ENCODE measurements around the gene CLDN22. TPM values are rescaled to one million over a fixed set of nuclear protein-coding genes. Genes with fewer than 3 reads are reported as not detected.

The CLDN22 gene
- not detected for polyA plus RNA-seq (2012; ENCODE audit: low read depth, missing spikeins)

DNA sequence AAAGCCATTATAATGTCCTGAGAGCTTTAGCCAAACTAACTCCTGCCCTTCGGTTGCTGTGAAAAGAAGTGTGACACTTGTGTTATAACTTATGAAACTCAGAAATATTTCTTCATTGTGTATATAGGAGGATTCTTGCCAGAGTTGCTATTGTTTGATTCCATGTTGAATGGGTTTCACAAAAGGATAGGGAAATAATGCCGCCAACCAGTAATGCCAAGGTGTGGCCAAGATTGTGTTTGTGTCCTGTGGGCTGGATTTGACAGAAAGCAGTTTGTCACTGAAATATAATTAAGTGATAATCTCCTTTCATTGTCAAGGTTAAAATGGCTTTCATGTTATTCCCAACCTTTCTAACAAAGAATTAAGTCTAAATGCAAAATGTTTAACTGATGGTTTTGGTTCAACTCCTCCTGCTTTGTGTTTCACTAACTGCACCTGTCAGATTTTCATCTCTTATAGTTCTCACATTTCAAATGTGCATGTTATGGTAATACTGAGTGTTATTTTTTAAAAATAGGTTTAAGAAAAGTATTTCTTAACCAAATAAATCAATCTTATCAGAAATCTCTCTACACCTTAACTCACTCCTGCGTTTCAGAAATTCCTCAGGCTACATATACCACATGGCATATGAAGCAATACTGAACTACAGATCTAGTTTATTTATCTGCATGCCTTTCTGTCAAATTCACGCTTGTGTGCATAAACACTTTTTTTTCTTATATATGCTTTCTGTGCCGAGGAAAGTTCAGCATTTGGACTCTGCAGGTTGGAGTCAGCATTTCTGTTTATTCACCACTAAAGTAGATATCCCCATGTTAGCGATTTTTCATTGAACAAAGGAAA lies at the start of gene CLDN22:
CLDN22 (minus strand) TSS at position 66 of the 849 bp plus-strand sequence; CDS start at position 8, 58 bp downstream.
- DNase-seq (ENCODE audit: insufficient read length, low spot score) (no peak), FAIRE-seq (no peak)
- TF ChIP-seq SPI1 (IDR thresholded peaks at IDR 0.05; ENCODE audit: low read depth, low read length), result no peak
- no peak for TF ChIP-seq POU2F2 (IDR thresholded peaks at IDR 0.05; ENCODE audit: low read depth, low read length)
- TF ChIP-seq POLR2A (IDR thresholded peaks at IDR 0.05; ENCODE audit: low read depth, low read length), result no peak
- TF ChIP-seq POLR2AphosphoS5 (IDR thresholded peaks at IDR 0.05; ENCODE audit: low read depth, low read length), result no peak
- no peak for TF ChIP-seq TAF1 (IDR thresholded peaks at IDR 0.05; ENCODE audit: low read depth, low read length)
- no peak for TF ChIP-seq PAX5 (IDR thresholded peaks at IDR 0.05; ENCODE audit: insufficient read depth, low read length, severe bottlenecking)

DNA sequence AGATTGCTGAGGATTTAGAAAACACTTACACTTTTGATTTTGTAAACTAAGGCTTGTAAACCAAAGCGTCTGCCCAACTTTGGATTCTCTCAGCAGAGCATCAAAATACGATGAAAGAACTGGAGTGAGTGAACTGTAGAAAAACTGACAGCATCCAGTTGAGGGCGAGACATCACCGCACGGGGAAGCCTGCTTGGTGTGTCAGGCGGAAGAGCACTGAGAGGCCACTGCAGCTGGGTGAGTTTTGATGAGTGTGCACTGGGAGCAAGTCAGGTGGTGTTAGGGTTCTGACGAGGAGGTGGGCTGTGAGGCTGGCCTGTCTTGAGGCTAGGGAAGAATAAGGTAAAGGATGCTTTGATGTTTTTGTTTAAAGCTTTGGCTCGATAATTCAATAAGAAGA lies 49.0 kb upstream of the CLDN22 start:
- no peak for DNase-seq (ENCODE audit: insufficient read length, low spot score)
- FAIRE-seq, result no peak
- TF ChIP-seq POLR2A (IDR thresholded peaks at IDR 0.05; ENCODE audit: low read depth, low read length) (no peak), TAF1 (IDR thresholded peaks at IDR 0.05; ENCODE audit: low read depth, low read length) (no peak), POLR2AphosphoS5 (IDR thresholded peaks at IDR 0.05; ENCODE audit: low read depth, low read length) (no peak), SPI1 (IDR thresholded peaks at IDR 0.05; ENCODE audit: low read depth, low read length) (no peak), PAX5 (IDR thresholded peaks at IDR 0.05; ENCODE audit: insufficient read depth, low read length, severe bottlenecking) (no peak), POU2F2 (IDR thresholded peaks at IDR 0.05; ENCODE audit: low read depth, low read length) (no peak)

- no peak for FAIRE-seq
- TF ChIP-seq POLR2AphosphoS5 (IDR thresholded peaks at IDR 0.05; ENCODE audit: low read depth, low read length) (no peak), POLR2A (IDR thresholded peaks at IDR 0.05; ENCODE audit: low read depth, low read length) (no peak), TAF1 (IDR thresholded peaks at IDR 0.05; ENCODE audit: low read depth, low read length) (no peak), PAX5 (IDR thresholded peaks at IDR 0.05; ENCODE audit: insufficient read depth, low read length, severe bottlenecking) (no peak), SPI1 (IDR thresholded peaks at IDR 0.05; ENCODE audit: low read depth, low read length) (no peak), POU2F2 (IDR thresholded peaks at IDR 0.05; ENCODE audit: low read depth, low read length) (no peak)
- DNase-seq (ENCODE audit: insufficient read length, low spot score), result no peak
These were observed 46.2 kb upstream of the CLDN22 start for GRCh38 chr4:183366206-183366835.

GRCh38 chr4:183364025-183364424 lies 43.9 kb upstream of the CLDN22 start:
- FAIRE-seq (no peak), DNase-seq (ENCODE audit: insufficient read length, low spot score) (no peak)
- no peak for TF ChIP-seq PAX5 (IDR thresholded peaks at IDR 0.05; ENCODE audit: insufficient read depth, low read length, severe bottlenecking)
- TF ChIP-seq POU2F2 (IDR thresholded peaks at IDR 0.05; ENCODE audit: low read depth, low read length), result no peak
- no peak for TF ChIP-seq SPI1 (IDR thresholded peaks at IDR 0.05; ENCODE audit: low read depth, low read length)
- no peak for TF ChIP-seq POLR2A (IDR thresholded peaks at IDR 0.05; ENCODE audit: low read depth, low read length)
- no peak for TF ChIP-seq TAF1 (IDR thresholded peaks at IDR 0.05; ENCODE audit: low read depth, low read length)
- TF ChIP-seq POLR2AphosphoS5 (IDR thresholded peaks at IDR 0.05; ENCODE audit: low read depth, low read length), result no peak

GRCh38 chr4:183362916-183363542 lies 43.0 kb upstream of the CLDN22 start:
- TF ChIP-seq POU2F2 (IDR thresholded peaks at IDR 0.05; ENCODE audit: low read depth, low read length) (no peak), POLR2A (IDR thresholded peaks at IDR 0.05; ENCODE audit: low read depth, low read length) (no peak), SPI1 (IDR thresholded peaks at IDR 0.05; ENCODE audit: low read depth, low read length) (no peak), TAF1 (IDR thresholded peaks at IDR 0.05; ENCODE audit: low read depth, low read length) (no peak), POLR2AphosphoS5 (IDR thresholded peaks at IDR 0.05; ENCODE audit: low read depth, low read length) (no peak), PAX5 (IDR thresholded peaks at IDR 0.05; ENCODE audit: insufficient read depth, low read length, severe bottlenecking) (no peak)
- DNase-seq (ENCODE audit: insufficient read length, low spot score), result no peak
- no peak for FAIRE-seq

DNA sequence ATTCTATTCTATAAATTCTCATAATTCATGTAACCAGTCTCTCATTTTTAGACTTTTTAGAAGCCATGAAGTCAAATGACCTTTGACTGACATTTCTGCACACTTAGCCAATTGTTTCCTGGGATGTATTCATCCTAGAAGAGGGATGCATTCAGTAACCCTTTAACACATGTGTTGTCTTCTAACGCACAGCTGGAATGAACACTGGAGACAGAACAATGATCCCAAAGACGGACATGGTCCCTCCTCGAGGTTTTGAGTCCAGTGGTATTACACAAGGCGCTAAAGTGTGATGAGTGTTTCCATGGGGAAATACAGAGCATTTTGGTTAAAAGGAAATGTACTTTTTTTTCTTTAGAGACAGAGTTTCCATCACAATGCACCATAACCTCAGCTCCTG lies 42.0 kb upstream of the CLDN22 start:
- TF ChIP-seq POLR2AphosphoS5 (IDR thresholded peaks at IDR 0.05; ENCODE audit: low read depth, low read length) (no peak), POU2F2 (IDR thresholded peaks at IDR 0.05; ENCODE audit: low read depth, low read length) (no peak), TAF1 (IDR thresholded peaks at IDR 0.05; ENCODE audit: low read depth, low read length) (no peak), SPI1 (IDR thresholded peaks at IDR 0.05; ENCODE audit: low read depth, low read length) (no peak), PAX5 (IDR thresholded peaks at IDR 0.05; ENCODE audit: insufficient read depth, low read length, severe bottlenecking) (no peak), POLR2A (IDR thresholded peaks at IDR 0.05; ENCODE audit: low read depth, low read length) (no peak)
- no peak for FAIRE-seq
- DNase-seq (ENCODE audit: insufficient read length, low spot score), result no peak

DNA sequence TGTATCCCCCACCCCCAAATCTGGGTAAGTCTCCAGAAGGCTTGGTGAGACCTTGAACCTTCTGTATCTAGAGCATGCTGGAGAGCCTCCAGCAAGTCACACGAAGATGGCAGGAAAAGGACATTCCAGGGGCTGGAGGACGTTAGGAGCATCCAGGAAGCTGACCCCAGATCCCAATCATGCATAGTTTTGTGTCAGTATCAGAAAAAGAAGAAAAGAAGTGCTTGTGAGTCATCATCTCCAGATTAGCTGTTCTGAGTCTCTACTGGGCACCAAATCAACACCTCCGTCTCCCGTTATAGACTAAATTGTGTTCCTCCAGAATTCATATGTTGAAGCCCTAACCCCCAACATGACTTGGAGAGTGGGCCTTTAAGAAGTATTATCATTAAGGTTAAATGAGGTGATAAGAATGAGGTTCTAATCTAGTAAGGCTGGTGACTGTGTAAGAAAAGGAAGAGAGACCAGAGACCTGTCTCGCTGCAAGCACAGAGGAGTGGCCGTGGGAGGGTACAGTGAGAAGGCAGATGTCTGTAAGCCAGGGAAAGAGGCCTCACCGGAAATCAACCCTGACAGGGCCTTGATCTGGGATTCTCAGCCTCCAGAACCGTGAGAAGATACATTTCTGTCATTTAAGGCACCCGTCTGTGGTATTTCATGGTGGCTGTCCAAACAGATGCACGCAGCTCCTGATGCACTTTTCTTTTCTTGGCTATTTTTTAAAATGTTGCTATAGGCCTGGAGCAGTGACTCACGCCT lies 40.3 kb upstream of the CLDN22 start:
- DNase-seq (ENCODE audit: insufficient read length, low spot score), result no peak
- TF ChIP-seq SPI1 (IDR thresholded peaks at IDR 0.05; ENCODE audit: low read depth, low read length), result no peak
- TF ChIP-seq POLR2A (IDR thresholded peaks at IDR 0.05; ENCODE audit: low read depth, low read length), result no peak
- TF ChIP-seq POLR2AphosphoS5 (IDR thresholded peaks at IDR 0.05; ENCODE audit: low read depth, low read length), result no peak
- TF ChIP-seq TAF1 (IDR thresholded peaks at IDR 0.05; ENCODE audit: low read depth, low read length), result no peak
- no peak for TF ChIP-seq PAX5 (IDR thresholded peaks at IDR 0.05; ENCODE audit: insufficient read depth, low read length, severe bottlenecking)
- no peak for TF ChIP-seq POU2F2 (IDR thresholded peaks at IDR 0.05; ENCODE audit: low read depth, low read length)
- no peak for FAIRE-seq

GRCh38 chr4:183358215-183358755 lies 38.2 kb upstream of the CLDN22 start:
- FAIRE-seq (no peak), DNase-seq (ENCODE audit: insufficient read length, low spot score) (no peak)
- TF ChIP-seq POLR2AphosphoS5 (IDR thresholded peaks at IDR 0.05; ENCODE audit: low read depth, low read length) (no peak), TAF1 (IDR thresholded peaks at IDR 0.05; ENCODE audit: low read depth, low read length) (no peak), POLR2A (IDR thresholded peaks at IDR 0.05; ENCODE audit: low read depth, low read length) (no peak), PAX5 (IDR thresholded peaks at IDR 0.05; ENCODE audit: insufficient read depth, low read length, severe bottlenecking) (no peak), POU2F2 (IDR thresholded peaks at IDR 0.05; ENCODE audit: low read depth, low read length) (no peak), SPI1 (IDR thresholded peaks at IDR 0.05; ENCODE audit: low read depth, low read length) (no peak)
